A549 (cell line): Measurements from ENCODE around the gene SLC39A10.

Experiments used
- MYC ChIP-seq: IDR thresholded peaks from 2 replicates; pipeline ENCODE4 v1.6.1; 2012; ENCODE audit warnings: mild to moderate bottlenecking, inconsistent platforms, low read length, improper control_type of control experiment, borderline replicate concordance
- REST ChIP-seq: fragments of 200-600 bp; sonication (generic); IDR thresholded peaks from 2 replicates; pipeline ENCODE4 v1.6.1; 2016; ENCODE audit warnings: antibody characterized with exemption, mild to moderate bottlenecking, moderate library complexity
- ZC3H11A ChIP-seq: fragments of 450-650 bp; IDR thresholded peaks from 2 replicates; pipeline ENCODE4 v1.6.1; 2014; ENCODE audit warnings: antibody characterized with exemption, mild to moderate bottlenecking
- TF ChIP-seq, protein P1 (sequence below): fragments of >200 bp; sonication (Bioruptor Twin); formaldehyde crosslinking; IDR thresholded peaks from 3 replicates; pipeline ENCODE4 v1.5.1; 2016

DNA sequence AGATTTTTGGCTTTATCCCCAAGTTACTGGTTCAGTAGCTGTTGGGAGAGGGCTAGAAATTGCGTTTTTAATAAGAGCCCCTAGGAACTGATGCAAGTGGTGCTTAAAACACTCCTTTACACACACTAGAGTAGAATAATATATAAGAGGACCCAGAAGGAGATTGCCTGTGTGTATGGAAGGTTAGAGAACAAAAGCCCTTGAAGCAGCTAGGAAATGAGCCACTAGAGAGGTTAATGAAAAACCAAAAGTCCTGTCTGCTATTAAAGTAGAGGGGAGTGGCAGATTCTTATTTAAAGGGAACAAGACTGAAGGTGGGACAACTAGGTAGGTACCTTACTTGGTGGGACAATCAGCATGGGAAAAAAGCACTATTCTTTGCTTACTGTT lies 14.4 kb upstream of the SLC39A10 start:
- TF ChIP-seq, protein P1, sequence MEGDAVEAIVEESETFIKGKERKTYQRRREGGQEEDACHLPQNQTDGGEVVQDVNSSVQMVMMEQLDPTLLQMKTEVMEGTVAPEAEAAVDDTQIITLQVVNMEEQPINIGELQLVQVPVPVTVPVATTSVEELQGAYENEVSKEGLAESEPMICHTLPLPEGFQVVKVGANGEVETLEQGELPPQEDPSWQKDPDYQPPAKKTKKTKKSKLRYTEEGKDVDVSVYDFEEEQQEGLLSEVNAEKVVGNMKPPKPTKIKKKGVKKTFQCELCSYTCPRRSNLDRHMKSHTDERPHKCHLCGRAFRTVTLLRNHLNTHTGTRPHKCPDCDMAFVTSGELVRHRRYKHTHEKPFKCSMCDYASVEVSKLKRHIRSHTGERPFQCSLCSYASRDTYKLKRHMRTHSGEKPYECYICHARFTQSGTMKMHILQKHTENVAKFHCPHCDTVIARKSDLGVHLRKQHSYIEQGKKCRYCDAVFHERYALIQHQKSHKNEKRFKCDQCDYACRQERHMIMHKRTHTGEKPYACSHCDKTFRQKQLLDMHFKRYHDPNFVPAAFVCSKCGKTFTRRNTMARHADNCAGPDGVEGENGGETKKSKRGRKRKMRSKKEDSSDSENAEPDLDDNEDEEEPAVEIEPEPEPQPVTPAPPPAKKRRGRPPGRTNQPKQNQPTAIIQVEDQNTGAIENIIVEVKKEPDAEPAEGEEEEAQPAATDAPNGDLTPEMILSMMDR, result no peak
- TF ChIP-seq ZC3H11A, result no peak
- no peak for TF ChIP-seq MYC
- TF ChIP-seq REST, result no peak
